ENCODE results near the gene ADISSP.

Gene ADISSP

DNA sequence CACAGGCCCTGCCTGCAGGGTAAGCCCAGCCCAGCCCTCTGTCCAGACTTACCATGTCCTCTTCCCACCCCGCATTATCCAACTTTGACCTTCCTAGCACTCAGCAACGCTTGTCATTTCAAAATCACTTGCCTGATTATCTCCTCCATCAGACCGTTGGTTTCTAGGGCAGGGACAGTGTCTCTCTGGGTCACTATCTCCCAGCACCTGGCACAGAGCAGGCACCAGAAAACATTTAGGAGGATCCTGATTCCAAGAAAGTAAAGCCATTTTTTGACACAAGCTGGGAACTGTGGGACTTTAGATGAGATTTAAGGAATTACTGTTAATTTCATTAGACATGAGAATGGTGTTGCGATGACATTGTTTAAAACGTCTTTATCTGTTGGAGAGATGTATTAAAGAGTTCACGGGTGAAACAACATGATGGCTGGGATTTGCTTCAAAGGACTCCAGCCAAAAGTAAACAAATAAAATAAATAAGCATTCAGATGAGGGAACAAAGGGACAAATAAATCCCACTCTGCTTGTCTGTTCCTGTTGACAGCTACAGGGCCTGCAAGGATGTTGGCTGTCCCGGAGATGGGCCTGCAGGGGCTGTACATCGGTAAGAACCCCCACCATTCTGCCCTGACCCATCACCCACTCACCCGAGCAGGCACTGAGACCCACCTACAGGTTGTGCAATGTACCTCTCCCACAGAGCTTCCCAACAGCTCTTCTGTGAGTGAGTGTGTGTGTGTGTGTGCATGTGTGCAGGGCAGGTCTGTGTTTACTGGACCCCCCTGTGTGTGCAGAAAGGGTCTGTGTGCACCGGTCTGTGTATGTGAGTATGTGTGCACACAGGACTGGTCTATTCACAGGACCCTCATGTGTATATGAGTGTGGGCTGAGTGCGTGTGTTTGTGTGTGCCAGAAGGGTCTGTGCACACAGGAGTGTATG, 29.2 kb downstream of the ADISSP start:
- DNase-seq (ENCODE audit: low read depth in 2 of 2) = no peak

DNA sequence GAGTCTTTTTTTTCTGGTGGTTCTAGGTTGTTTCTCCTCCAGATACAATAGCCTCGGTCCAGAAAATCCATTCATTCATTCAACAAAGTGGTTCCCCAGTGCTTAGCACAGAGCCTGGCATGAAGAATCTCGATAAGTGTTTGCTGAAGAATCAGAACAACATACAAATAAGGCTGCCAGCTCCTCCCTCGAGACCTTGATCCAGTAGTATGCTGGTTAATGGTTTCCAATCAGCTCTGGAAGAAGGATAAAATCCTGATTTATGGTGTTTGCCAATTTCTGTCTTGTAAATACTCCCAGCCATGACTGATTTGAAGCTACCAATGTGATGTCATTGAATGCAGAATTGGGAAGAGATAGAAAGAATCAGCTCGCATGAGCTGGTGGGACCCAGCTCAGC, 31.8 kb downstream of the ADISSP start:
- DNase-seq (ENCODE audit: low read depth in 2 of 2) = no peak

DNA sequence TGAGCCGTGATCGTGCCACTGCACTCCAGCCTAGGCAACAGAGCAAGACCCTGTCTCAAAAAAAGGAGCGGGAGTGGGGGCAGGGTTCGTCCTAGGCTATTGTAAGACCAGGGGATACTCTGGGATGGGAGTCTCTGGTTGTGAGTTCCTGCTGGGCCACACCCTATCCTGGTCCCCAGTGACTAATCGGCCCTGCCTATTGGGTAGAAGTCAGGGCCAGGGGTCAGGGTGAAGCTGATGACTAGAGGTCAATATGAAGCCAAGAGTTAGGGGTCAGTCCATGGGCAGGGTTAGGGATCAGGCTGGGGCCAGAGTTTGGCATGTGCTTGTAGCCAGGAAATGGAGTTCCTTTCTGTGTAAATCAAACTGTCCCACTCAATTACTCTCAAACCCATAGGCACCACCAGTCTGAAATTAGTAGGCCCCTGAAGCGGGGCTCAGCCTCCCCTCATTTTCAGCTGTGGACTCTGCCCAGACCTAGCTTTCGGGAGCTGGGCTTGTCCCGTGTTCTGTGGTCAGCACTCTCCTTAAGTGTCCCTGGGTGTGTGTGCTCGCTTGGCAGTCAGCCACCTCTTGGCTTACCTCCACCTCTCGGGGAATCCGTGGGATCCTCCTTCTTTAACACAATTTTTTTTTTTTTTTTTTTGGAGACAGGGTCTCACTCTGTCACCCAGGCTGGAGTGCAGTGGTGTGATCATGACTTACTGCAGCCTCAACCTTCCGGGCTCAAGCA, 33.3 kb downstream of the ADISSP start:
- DNase-seq (ENCODE audit: low read depth in 2 of 2) = no peak

DNA sequence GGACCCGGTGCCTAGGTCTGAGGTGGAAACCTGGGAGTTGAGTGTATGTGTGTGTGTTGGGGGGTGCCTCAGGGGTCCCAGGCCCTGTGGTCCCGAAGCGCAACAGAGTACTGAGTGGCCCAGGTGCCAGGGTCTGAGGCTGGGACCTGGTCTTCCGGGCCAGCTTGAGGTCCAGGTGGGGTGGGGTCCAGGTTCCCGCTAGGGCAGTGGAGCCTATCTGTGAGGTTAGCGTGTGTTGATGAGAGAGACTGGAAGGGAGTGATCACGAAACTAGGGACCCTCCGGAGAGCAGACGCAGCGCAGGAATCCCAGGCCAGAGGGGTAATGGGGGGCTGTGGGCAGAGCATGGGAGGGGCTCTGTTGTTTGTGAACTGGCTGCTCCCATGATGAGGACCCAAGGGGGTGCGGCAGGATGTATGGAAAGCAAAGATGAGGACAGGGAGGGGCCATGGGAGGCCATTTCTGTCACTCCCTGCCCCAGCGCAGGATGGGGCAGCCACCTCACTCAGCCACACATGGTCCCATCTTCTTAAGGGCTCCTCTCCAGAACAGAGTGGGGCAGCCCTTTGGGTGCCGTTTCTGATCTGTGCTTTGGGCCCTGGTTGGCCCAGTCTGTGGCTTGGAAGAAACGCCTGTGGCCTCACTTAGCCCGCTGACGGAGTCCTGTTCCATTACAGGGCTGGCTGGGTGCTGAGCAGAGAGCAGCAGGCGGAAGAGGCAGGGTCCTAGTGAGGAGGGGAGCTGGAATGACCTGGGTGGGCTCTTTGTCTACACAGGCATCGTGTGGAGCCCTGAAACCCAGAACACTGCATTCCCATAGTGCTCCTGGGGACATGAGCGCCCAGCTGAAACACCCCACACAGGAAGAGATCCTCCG, 34.2 kb downstream of the ADISSP start:
- DNase-seq (ENCODE audit: low read depth in 2 of 2) = no peak

DNA sequence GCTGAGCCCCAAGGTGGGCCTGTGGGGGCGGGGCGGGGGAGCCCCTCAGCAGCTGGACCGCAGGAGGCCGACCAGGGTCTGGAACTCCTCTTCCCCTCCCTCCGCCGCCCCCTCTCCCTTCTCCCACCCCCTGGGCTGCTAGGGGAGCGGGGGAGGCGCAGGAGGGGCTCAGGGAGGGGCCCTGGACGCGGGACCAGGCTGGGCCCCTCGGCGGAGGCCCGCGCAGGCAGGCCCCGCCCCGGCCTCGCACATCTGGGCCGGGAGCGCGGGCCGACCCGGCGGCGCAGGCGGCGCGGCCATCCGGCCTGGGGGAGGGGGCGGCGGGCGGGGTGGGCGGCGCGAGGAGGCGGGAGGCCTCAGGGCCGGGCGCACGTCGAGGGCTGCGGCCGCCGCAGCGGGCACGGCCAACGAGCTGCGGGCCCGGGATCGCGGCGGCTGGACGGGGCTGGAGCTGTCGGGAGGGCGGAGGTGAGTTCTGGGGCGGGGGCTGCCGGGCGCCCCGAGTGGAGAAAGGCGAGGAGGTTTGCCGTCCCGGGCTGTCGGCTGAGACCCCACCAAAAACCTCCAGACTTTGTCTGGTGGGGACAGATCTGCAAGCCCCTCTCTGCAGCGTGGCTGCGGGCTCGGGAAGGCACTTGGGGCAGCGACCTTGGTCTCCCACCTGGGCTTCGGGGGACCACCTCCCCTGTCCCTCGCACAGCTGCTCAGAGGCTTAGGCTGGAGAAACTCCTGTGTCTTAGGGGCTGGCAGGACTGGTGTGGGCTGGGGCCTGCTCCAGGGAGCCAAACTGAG, 35.0 kb downstream of the ADISSP start, which contains the start of gene HSPA12B:
HSPA12B (plus strand) TSS at position 359 of the 792 bp plus-strand sequence. CDS start 5,990 bp downstream, outside the sequence.
- no peak for DNase-seq (ENCODE audit: low read depth in 2 of 2)

DNA sequence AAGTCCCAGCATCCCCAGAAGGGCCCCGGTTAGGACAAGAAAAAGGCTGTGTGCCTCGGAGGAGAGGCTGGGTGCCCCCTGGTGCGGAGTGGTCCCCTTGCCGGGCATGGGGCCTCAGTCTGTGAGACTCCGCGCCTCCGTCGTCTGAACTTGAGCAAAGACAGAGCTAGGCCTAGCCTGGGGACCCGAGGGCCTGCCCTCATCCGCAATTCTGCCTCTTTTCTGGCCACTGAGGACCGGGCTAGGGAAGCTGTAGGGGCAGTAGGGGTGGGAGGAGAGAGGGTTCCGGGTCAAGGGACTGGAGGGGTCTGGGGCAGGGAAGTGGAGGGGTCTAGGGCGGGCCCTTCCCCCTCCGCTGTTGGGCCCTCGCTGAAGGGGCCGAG, 35.6 kb downstream of the ADISSP start:
- no peak for DNase-seq (ENCODE audit: low read depth in 2 of 2)

DNA sequence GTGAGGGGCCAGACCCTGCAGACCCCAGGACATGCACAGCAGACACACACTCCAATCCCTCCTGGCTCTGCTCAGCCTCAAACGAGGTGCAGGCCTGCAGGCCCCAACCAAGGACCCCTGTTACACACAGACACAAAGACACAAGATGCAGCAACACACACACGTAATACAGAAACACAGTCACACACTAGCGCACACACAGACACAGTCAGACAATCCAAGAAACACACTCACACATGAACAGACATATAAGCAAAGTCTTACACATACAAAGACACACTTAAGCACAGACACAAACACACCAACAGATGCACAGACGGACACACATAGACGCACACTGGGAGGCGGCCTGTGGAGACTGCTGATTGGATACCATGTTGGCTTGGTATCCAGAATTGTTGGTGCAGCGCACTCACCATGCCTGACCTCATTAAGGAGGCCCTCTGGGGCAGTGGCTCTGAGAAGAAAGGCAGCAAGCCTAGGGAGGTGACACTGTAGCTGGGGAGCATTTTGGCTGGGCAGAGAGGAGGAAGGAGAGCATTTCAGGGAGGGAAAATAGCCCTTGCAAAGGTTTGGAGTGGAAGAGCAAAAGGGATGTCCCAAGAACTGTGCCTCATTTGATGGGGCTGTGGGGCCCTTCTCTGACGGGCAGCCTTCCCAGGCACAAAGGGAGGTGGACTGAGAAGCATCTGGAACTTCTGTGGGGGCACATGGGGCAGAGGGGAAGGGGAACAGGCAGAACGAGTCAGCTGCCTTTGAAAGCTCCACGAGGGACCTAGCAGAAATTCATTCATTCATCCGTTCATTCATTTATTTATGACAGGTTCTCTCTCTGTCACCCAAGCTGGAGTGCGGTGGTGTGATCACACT, 36.5 kb downstream of the ADISSP start:
- DNase-seq (ENCODE audit: low read depth in 2 of 2) = no peak

DNA sequence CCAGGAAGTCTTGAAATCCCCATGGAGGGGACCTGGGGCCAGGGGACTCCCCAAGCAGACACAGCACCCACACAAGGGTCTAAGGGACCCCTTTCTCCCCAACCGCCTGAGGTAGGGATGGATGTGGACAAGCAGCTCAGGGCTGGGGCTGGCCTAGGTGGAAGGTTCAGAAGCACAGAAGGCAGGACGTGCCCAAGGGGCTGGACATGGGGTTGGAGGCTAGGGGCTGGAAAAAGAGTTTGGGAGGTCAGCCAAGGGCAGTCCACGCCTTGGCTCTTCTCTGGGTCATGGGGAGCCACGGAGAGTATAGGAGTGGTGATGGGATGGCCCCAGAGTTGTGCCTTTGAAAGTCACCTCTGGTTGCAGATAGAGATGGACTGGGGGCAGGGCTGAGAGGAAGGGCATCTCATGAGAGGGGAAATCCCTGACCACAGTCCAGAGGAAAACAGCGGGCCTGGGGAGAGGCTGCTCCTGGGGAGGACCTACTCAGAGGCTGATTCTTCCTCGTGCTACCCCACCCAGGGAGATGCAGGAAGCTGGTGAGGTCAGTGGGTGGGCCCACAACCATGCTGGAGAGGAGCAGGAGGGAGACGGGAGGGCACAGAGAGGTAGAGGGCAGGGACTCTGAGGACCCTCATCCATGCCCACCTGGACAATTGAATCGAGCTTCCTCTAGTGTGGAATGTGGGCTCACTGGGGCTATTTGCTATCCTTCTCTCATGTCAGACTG, 37.6 kb downstream of the ADISSP start:
- no peak for DNase-seq (ENCODE audit: low read depth in 2 of 2)

DNA sequence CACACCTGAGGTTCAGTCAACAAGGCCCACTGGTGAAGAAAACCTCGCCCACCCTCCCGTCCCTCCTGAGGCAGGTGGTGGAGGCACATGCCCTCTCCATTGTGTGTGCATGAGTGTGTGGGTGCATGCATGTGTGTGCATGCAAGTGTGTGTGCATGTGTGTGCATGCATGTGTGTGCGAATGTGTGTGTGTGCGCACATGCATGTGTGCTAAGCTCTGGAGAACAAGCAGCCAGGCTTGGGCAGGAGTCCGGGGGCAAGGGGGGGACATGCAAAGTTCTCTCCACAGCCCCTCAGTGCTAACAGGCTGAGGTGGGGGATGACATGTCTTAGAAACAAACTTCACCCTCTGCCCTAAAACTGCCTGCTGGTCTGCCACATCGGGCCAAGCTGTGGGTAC, 38.2 kb downstream of the ADISSP start:
- DNase-seq (ENCODE audit: low read depth in 2 of 2) = no peak

DNA sequence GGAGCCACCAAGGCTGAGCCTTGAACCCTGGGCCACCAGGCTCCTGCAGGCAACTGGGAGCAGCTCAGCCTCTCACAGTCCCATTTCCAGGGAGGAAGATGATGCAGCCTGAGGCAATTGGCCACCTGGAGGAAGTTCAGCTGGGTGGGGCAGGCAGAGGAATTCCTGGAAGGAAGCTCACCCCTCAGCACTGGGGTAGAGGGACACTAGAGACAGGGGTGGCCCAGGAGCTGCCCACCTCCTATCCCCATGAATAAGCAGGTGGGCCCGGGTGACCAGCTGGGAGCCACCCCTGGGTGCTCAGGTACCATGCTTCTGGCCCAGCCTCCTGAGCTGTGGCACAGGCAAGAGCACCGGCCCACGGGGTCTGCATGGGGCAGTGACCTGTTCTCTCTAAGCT, 38.7 kb downstream of the ADISSP start:
- DNase-seq (ENCODE audit: low read depth in 2 of 2) = no peak

DNA sequence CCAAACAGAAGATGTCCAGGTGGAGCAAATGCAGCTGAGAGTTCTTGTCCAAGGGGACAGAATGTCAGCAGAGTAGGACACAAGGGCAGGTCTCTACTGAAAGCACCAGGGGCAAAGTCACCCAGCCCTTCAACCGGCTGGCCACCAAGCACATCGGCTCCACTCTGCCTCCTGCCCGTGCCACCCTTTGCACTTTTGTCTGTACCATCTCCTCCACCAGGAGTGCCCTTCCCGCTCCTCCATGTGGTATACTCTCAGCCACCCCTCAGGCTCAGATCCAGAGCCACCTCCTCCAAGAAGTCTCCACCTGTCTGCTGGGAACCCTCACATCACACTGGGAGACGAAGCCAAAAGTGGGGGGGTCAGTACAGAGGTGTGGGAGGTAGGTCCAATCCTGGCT, 39.2 kb downstream of the ADISSP start:
- no peak for DNase-seq (ENCODE audit: low read depth in 2 of 2)

DNA sequence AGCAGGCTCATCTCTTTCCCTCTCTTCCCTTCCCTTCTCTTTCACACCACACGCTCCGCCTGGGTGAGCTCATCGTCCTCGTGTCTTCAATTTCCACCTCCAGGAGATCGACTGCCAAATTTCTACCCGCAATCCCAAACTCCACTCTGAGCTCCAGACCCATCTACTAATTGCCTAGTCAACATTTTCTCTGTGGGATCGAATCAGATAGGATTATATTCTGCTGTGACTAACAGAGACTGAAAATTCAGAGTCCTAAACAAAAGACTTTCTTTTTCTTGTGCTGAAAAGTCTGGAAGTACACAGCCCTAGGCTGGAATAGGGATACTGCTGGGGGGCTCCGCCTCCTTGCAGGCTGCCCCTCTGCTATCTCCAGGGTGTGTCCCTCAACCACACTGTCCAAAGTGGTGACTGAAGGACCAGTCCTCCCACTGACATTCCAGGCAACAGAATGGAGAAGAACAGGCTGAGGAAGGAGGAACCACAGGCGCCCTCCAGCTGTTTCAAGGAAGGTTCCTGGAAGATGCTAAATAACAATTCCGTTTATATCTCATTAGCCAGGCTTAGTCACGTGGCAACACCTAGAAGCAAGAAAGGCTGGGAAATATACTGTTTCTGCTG, 40.0 kb downstream of the ADISSP start:
- DNase-seq (ENCODE audit: low read depth in 2 of 2) = no peak

DNA sequence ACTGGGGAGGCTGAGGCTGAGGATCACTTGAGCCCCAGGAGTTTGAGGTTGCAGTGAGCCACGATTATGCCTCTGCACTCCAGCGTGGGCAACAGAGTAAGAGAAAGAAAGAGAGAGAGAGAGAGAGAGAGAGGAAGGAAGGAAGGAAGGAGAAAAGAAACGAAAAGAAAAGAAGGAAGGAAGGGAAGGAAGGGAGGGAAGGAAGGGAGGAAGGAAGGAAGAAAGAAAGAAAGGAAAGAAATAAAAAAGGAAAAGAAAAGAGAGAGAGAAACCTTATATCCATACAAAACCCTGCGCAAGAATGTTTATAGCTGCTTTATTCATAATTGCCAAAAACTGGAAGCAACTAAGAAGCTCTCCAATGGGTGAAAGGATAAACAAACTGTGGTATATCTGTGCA, 43.2 kb downstream of the ADISSP start:
- DNase-seq (ENCODE audit: low read depth in 2 of 2) = no peak

DNA sequence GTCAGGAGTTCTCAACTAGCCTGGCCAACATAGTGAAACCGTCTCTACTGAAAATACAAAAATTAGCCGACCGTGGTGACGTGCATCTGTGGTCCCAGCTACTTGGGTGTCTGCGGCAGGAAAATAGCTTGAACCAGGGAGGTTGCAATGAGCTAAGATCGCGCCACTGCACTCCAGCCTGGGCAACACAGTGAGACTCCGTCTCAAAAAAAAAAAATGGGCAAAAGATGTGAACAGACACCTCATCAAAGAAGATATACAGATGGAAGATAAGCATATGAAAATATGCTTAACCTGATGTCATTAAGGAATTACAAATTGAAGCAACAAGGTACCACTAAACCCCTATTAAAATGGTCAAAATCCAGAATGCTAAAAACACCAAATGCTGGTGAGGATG, 44.3 kb downstream of the ADISSP start:
- no peak for DNase-seq (ENCODE audit: low read depth in 2 of 2)

DNA sequence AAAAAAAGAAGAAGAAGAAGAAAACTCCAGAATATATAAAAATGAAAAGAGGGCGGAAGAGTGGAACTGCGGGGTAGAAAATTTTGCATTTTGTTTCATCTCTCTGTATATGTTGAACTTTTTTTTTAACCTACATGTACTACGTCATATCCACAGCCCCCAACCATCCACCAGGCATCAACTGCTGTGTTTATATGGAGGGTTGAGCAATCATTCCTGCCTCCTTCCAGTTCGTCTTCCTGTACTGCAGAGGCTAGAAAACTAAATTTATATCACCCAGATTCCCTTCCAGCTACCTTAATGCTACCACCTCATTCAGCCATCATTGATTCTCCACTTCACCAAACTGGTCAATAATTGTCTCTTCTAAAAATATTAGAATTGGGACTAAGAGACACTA, 45.6 kb downstream of the ADISSP start:
- DNase-seq (ENCODE audit: low read depth in 2 of 2) = no peak

DNA sequence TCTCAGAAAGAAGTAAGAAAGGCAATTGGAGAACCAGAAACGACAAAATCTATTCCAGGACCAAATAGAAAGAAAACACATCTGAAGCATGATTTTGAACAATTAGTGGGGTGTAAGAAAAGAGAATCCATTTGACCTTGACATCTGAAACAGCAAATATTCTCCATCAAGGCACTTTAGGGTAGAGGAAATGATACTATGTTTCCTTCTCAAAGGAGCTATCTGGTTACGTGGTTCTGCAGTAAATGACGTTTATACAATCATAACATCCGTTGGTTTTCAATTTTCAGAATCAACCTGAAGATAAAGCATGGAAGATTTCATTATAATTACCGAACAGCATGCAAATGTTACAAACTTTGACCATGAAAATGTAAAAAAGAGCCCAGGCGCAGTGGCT, 46.9 kb downstream of the ADISSP start:
- no peak for DNase-seq (ENCODE audit: low read depth in 2 of 2)

DNA sequence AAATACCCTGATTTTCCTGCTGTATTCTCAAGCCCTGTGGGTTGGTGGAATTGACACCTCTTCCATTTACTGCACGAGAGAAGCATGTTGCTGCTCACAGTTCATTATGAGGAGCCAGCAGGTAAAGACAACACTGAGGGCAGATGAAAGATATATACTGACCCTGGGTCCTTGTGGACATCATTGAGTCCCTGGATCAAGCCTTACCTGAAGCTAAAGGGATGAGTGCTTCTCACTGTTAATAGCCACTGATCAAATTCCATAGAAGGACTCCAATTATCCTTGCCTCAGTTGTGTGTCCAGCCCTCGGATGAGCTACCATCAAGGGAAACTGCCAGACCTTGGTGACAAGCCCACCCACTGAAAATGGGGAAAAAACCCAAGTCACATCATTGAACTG, 47.5 kb downstream of the ADISSP start:
- DNase-seq (ENCODE audit: low read depth in 2 of 2) = no peak

DNA sequence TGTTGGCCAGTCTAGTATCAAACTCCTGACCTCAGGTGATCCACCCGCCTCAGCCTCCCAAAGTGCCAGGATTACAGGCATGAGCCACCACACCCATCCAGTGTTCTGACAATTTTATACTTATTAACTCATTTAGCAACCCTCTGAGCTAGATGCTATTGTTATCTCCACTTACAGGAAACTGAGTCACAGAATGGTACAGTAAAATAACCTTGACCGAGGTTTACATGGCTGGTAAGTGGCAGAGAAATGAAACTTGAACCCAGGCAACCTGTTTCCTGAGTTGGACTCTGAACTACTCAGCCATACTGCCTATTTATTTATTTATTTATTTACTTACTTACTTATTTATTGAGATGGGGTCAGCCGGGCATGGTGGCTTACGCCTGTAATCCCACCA, 48.5 kb downstream of the ADISSP start:
- DNase-seq (ENCODE audit: low read depth in 2 of 2) = no peak

DNA sequence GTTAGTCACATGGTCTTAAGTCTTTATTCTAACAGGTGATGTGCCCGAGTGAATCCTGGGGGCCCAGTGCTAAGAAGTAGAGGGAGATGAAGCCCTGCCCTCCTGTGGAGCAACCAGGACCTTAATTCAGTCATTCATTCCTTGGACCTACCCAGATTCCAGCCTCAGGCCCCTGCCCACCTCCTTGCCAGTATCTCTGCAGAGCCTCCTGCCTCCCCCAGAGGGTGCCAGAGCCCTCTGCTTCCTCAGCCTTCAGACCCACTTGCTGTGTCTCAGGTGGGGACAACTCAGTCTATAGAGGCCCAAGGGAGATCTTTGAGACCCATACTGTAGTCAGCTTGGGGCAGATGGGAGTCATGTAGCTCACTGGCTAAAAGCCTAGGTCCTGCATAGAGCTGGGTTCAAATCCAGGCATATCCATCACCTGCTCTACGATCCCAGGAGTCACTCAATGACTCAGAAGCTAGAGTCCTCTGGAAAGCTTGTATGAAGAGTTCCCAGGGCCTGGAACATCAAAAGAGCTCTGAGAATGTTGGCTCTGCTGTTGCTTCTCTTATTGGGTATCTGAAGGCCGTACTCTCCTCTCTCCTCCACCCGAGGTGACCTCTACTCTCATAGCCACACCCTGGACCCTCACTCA, 51.2 kb downstream of the ADISSP start:
- no peak for DNase-seq (ENCODE audit: low read depth in 2 of 2)
